Measurements from ENCODE around the gene SUSD4.
"Not testable (repeated sequence)": the region's sequence is repeated elsewhere in the genome, so short reads cannot be mapped to it uniquely, and the experiment has no call there.

Gene SUSD4, protein sequence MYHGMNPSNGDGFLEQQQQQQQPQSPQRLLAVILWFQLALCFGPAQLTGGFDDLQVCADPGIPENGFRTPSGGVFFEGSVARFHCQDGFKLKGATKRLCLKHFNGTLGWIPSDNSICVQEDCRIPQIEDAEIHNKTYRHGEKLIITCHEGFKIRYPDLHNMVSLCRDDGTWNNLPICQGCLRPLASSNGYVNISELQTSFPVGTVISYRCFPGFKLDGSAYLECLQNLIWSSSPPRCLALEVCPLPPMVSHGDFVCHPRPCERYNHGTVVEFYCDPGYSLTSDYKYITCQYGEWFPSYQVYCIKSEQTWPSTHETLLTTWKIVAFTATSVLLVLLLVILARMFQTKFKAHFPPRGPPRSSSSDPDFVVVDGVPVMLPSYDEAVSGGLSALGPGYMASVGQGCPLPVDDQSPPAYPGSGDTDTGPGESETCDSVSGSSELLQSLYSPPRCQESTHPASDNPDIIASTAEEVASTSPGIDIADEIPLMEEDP

DNA sequence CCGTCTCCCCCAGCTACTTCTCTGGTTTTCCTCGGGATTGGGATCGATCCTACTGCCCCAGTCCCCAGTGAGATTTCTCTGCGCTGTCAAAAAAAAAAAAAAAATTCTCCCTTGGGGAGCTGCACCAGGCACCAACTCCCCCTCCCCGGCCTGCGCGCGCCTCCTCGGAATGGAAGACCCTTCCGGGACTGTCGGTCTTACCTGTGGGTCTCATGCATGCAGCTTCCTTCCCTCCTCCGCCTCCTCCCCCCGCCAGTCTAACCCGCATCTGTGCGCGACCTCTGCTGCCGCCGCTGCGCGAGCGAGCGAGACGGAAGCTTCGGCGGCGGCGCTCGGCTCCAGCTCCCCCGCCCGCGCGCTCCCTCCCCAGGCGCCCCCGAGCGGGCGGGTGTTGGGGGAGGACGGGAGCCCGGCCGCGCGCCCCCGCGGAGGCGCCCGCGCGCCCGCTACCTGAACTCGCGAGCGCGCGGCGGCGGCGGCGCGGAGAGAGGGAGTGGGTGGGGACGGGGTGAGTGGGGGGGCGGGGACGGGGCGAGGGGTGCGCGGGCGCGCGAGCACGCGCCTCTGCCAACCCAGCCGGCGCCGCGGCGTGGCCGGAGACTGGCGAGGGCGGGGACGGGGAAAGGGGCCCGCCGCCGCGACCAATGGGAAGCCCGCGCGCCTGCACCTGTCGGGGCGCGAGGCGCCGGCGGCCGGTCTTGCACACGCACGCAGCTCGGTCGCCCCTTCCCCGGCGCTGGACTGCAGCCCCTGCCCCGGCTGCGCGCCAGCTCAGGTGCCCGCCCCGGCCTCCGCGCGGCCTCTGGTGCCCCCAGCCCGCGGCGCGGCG lies at the start of gene SUSD4:
TSS of gene SUSD4 (minus strand) at position 321 of the 829 bp plus-strand sequence. CDS start 751 bp downstream, outside the sequence.
- peak; percentile 73 for DNase-seq

GRCh38 chr1:223413216-223413615 lies 49.2 kb upstream of the SUSD4 start:
- no peak for DNase-seq

GRCh38 chr1:223411710-223412109 lies 47.7 kb upstream of the SUSD4 start:
- DNase-seq: no peak

DNA sequence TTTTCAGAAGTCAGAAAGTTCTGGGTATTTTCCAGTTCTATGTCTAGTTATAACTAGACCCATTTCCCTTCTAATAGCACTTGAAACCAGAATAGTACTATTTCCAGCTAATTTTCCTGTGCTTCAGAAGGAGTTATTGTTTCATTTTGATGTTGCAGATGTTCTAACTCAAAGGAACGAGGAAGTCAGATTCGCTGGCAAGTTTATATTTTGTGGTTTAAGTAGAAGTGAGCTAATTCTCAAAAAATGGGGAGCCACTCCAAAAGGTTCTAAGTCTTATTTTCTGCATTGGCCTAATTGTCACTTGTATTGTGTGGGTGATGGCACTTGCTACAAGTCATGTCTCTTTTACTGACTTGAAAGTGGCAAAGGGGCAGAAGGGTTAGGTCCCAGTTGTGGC lies 47.3 kb upstream of the SUSD4 start:
- DNase-seq: no peak

DNA sequence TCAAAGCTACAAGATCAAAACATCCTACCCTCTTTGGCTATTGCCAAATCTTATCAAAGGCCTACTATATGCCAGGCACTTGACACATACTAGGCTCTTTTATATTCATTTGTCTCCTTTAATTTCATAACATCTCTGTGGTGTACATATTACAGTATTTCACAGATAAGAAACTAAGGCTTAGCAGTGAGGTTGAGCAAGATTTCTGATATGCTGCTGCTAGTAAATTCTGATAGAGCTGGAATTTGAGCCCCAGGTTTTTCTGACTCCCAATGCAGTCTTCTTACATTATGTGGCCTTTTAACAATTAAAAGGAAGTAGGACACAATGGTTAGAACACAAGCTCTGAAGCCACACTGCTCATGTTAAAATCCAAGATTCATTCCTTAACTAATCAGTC lies 46.1 kb upstream of the SUSD4 start:
- DNase-seq: no peak

DNA sequence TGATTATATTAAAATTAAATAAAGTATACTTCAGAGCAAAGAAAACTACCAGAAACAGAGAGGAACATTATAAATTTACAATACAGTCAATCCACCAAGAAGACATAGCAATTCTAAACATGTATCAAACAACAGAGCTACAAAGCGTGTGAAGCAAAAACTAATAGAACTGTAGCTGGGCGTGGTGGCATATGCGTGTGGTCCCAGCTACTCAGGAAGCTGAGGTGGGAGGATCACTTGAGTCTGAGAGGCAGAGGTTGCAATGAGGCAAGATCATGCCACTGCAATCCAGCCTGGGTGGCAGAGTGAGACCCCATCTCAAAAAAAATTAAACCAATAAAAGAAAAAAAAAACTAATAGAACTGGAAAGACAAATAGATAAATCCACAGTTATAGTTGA lies 41.5 kb upstream of the SUSD4 start:
- no peak for DNase-seq

DNA sequence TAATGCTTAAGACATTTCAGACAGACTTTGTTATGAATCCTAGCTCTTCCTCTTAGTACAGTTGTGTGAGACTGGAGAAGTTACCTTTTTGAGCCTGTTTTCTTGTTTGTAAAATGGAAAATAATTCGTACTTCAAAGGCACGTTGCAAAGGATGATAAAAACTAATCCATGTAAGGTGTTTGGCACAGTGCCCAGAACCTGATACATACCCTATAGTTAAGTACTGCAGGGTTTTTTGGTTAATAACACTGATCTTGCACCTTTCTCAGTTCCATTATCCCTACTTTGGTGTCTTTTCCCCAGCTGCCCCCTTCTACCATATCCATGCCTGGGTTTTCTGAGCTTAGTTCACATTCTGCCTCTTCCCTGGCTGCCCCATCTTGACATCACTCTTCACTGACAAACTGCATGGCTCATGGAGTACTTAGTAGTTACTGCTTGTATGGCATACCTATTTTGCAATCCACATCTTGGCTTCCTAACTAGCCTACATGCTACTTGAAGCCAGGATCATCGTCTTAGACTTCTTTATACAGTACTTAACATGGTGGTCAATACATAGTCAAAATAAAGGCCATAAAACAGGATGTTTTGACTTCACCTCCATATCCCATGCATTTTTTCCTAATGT lies 39.3 kb upstream of the SUSD4 start:
- no peak for DNase-seq

- DNase-seq: no peak
Measured at GRCh38 chr1:223402790-223403142, 38.8 kb upstream of the SUSD4 start.

DNA sequence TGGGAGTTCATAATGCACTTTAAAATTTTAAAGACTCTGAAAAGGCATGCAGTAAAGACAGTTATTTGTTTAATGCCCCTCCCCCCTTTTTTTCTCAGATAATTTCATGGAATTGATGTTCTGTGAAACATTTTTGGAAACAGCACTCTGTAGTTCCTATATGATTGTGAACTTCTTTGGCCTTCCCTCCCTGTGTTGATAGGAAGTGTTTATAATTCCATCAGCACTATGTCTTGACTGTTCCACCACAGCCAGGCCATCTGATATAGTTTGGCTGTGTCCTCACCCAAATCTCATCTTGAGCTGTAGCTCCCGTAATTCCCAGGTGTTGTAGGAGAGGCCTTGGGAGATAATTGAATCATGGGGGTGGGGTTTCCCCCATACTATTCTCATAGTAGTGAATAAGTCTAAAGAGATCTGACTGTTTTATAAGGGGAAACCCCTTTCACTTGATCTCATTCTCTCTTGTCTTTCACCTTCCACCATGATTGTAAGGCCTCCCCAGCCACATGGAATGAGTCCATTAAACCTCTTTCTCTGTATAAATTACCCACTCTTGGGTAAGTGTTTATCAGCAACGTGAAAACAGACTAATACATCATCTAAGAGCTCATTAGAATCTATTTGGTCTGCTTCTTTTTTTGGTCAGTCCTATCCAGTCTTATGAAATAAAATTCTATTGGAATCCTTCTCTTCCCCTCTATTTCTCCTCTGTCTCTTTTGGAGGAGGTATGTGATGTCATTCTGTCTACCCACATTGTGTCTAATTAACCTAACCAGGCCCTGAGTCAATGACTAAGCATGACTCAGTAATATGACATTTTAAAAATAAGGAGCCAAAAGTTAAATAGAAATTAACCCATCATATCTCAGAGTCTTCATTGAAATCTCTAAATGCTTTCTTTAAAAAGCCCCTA lies 38.2 kb upstream of the SUSD4 start:
- no peak for DNase-seq

DNA sequence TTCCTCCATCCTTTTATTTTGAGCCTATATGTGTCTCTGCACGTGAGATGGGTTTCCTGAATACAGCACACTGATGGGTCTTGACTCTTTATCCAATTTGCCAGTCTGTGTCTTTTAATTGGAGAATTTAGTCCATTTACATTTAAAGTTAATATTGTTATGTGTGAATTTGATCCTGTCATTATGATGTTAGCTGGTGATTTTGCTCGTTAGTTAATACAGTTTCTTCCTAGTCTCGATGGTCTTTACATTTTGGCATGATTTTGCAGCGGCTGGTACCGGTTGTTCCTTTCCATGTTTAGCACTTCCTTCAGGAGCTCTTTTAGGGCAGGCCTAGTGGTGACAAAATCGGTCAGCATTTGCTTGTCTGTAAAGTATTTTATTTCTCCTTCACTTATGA lies 35.4 kb upstream of the SUSD4 start:
- not testable (repeated sequence) for DNase-seq

- no peak for DNase-seq
Measured at GRCh38 chr1:223394706-223395105, 30.7 kb upstream of the SUSD4 start.

DNA sequence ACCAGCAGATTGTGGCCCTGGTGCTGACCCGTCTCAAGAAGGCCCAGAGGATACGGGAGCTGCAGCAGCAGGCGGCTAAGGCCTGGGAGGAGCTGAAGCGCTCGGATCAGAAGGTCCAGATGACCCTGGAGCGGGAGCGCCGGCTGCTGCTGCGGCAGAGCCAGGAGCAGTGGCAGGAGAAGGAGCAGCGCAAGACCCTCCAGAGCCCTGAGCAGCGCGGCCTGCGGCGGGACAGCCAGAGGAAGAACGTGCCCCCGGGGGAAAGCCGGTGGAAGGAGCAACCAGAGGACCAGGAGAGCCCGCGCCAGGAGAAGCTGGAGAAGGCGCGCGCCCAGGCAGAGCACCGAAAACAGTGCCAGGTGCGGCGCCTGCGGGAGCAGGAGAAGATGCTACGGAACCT lies 30.3 kb upstream of the SUSD4 start:
- no peak for DNase-seq

DNA sequence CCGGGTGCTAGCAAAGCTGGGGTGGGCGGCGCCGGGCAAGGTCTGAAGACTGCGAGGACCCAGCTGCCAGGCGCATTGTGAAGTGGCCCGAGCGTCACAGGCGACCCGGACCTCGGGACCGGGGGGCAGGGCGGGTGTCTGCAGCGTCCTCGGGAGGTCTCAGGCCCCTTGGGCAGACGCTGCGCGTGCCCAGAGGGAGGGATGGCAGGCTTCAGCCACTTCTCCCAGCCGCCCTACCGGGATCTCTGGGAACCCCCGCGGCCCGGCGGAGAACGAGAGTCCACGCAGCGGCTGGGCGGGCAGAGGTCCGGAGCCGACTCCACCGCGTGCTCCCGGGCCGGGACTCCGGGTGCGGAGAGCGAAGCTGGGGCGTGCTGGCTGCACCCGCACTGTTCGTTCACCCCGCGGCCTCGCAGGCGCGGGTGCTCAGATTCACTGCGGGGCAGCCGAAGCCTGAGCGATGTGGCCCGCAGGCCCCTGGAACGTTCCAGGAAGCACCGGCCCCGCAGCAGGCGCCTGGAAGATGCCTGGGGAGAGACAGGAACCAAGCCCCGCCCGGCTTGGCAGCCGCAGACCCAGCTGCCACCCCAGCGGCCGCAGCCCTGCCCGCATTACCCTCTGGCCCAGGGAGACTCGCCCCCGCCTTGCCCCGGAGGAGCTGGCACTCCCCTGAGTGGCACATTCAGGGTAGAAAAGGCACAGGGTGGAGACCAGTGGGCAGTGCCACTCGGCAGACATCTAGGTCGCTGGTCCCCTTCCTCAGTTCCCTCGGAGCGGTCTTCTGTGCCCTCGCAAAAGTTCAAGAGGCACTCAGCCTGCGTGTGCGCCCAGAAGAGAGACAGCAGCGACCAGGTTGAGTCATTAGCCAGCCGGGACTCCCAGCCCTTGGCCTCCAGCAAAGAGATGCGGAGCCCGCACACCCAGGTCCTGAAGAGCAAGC lies 29.6 kb upstream of the SUSD4 start, which contains the start of gene CCDC185:
TSS of gene CCDC185 (plus strand) at position 141 of the 940 bp plus-strand sequence. CDS start at position 202, 61 bp downstream.
- no peak for DNase-seq

DNA sequence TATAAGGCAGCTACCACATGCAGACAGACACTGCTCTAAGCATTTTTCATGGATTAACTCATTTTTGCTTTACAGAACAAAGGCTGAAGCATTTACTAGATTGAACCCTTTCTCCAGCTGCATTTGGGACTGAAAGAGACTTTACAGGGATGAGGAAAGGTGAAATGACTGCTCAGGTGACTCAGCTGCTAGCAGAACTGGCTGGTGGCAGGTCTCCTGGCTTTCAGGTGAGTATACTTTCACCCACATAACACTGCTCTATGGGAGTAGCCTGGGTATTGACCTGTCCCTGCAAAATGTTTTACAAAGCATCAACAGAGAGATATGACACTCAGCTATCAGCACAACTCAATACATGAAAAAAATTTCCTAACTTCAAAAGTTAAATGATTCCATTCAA lies 26.6 kb upstream of the SUSD4 start:
- DNase-seq: no peak

- DNase-seq: no peak
Measured at GRCh38 chr1:223386013-223386412, 22.0 kb upstream of the SUSD4 start.

- DNase-seq: no peak
Measured at GRCh38 chr1:223378754-223379153, 14.8 kb upstream of the SUSD4 start.

DNA sequence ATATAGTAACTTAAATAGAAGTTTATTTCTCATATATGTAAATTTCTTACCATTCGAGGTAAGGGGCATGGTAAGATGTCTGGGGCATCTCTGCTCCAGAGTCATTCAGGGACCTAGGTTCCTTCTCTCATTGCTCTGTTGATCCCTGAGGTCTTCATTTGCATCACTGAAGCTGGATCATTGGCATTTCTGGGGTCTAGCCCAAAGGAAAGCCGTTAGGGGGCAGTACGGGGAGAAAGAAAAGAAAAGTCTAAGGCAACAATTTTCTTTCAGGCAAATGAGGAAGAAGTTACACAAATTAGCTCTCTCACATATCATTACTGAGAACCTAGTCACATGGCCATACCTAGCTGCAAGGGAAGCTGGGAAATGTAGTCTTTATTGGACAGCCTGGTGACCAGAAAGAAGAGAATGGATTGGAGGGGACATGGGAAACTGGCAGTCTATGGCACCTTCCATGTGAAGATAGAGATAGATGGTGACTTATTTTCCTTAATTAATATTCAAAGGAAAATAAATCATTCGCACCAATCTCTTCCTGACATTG lies 10.2 kb upstream of the SUSD4 start:
- DNase-seq: no peak

- no peak for DNase-seq
Measured at GRCh38 chr1:223364685-223365382, 858 bp upstream of the SUSD4 start.

- DNase-seq: no peak
Measured at GRCh38 chr1:223363057-223363855, 720 bp downstream of the SUSD4 start.
